Upper lobe of right lung (tissue), 1 donor: ENCODE measurements around the gene PPTC7. TPM values are rescaled to one million over a fixed set of nuclear protein-coding genes. Genes with fewer than 3 reads are reported as not detected.
"Not testable (repeated sequence)": the region's sequence is repeated elsewhere in the genome, so short reads cannot be mapped to it uniquely, and the experiment has no call there.

Experiments used
- ATAC-seq: fragments of 200-7000 bp; cut with Tn5 transposase; one replicate; pipeline ENCODE4 v1.9.1; 2020; ENCODE audit warnings: mild to moderate bottlenecking, moderate library complexity
- DNase-seq: peaks from one replicate; pipeline ENCODE4 v3.0.0-alpha.2; 2020
- H3K27ac ChIP-seq: fragments of 200-600 bp; one replicate; pipeline ENCODE4 v1.8.0; 2022
- H3K27me3 ChIP-seq: fragments of 200-600 bp; one replicate; pipeline ENCODE4 v1.8.0; 2022; ENCODE audit warnings: mild to moderate bottlenecking
- H3K36me3 ChIP-seq: fragments of 200-600 bp; one replicate; pipeline ENCODE4 v1.8.0; 2022
- H3K4me1 ChIP-seq: fragments of 200-600 bp; one replicate; pipeline ENCODE4 v1.8.0; 2022
- H3K4me3 ChIP-seq: fragments of 200-600 bp; one replicate; pipeline ENCODE4 v1.8.0; 2022; ENCODE audit warnings: mild to moderate bottlenecking
- H3K9me3 ChIP-seq: fragments of 200-600 bp; one replicate; pipeline ENCODE4 v1.8.0; 2022
- CTCF ChIP-seq: fragments of 200-600 bp; IDR thresholded peaks from one replicate; pipeline ENCODE4 v1.8.0; 2022; ENCODE audit warnings: antibody characterized with exemption
- intact Hi-C: fragments of 100-400 bp; cut with DNase I; formaldehyde crosslinking; loops from one replicate; pipeline ENCODE4 v1.11.0; 2022
- total RNA-seq: library from RNA; stranded (reverse); fragmentation: NEBNext Ultra II Directional; extraction: Animal tissue kit (Norgen Biotek cat#: 25700); gene quantifications from one replicate; pipeline ENCODE4 v1.2.1, GENCODE V29; 2021
- donor health status: DM: no; HTN: yes; CAD: no; lungs with severe emphysema.

PPTC7 gene
- total RNA-seq, 1 donor from 2014 or later: 26.4 TPM

DNA sequence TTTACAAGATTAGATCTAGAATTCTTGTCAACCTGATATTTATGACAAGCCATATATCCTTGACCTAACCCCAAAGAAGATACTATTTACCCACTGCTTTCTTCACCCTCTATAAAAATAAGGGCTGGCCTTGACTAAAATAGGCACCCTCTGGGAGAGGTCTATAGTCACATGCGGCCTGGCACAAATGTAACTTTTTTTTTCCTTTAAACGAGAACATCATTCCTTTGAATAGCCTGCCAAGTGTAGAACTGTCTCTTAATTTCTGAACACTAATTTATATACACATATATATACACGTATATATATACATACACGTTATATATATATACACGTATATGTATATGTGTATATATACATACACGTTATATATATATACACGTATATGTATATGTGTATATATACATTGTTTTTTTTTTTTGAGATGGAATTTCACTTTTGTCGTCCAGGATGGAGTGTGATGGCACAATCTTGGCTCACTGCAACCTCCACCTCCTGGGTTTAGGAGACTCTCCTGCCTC lies 18.6 kb downstream of the PPTC7 start:
- TF ChIP-seq CTCF: no peak
- Histone ChIP-seq H3K9me3 (peaks cover 3% of the 10 kb centered on the region), H3K27ac (no peak overlapping the region), H3K4me1 (peaks cover 29% of the 10 kb centered on the region), H3K27me3 (no peaks in the 10 kb centered on the region), H3K36me3 (no peaks in the 10 kb centered on the region), H3K4me3 (no peak overlapping the region)
- no peak for DNase-seq
- intact Hi-C loops: no loop called here
- ATAC-seq: no peak

DNA sequence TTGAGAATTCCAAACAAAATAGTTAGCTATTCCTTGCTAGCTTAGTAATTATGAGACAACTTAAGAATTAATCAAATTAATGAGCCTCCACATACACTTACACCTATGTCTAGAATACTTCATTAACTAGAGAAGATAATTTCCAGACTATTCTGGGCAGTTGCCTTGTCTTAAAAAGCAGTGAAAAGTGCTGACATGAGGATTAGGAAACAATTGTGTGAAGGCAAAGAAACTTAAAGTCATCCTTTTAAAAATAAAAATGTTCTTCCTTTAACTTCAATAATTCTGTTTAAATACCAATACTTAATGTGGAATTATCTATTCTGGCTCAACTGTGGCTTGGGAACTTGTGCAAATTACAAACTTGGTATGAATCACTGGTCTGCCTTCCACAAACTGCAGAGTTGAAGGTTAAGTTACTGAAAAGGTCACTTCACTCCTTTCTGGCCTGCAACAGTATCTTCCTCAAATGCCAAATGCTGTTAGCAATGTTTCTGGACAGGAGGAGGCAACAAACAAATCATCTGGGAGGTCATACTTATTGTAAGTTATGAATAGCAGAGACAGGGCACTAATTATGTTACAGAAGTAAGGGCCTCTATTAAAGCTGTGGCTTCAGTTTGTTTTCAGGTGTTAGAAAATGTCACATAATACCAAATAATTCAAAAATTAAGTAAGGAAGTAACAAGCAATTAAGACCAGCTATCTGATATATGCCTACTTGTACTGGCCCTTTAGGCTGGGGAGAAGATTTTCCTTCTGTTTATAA lies 19.2 kb downstream of the PPTC7 start:
- no peaks in the 10 kb centered on the region for H3K27me3 ChIP-seq
- H3K4me3 ChIP-seq: no peak overlapping the region
- peaks cover 31% of the 10 kb centered on the region for H3K4me1 ChIP-seq
- no peaks in the 10 kb centered on the region for H3K36me3 ChIP-seq
- peak; percentile 52 for ATAC-seq
- TF ChIP-seq CTCF: no peak
- no peak overlapping the region for H3K27ac ChIP-seq
- H3K9me3 ChIP-seq: no peaks in the 10 kb centered on the region
- intact Hi-C loops: no loop called here
- DNase-seq: no peak

- H3K27me3 ChIP-seq, H3K27ac ChIP-seq, H3K4me3 ChIP-seq, ATAC-seq, DNase-seq, intact Hi-C loops, H3K36me3 ChIP-seq, H3K9me3 ChIP-seq: not testable (repeated sequence)
- peaks cover 35% of the 10 kb centered on the region for H3K4me1 ChIP-seq
Observed at GRCh38 chr12:110562386-110562785, 20.7 kb downstream of the PPTC7 start.

- H3K4me1 ChIP-seq: peaks cover 34% of the 10 kb centered on the region
- TF ChIP-seq CTCF: no peak
Observed at GRCh38 chr12:110561471-110562201, 21.5 kb downstream of the PPTC7 start.

GRCh38 chr12:110560946-110561345 lies 22.2 kb downstream of the PPTC7 start:
- Histone ChIP-seq H3K36me3 (no peaks in the 10 kb centered on the region), H3K27ac (no peak overlapping the region), H3K9me3 (no peaks in the 10 kb centered on the region), H3K27me3 (no peaks in the 10 kb centered on the region), H3K4me1 (peaks cover 27% of the 10 kb centered on the region), H3K4me3 (no peak overlapping the region)
- TF ChIP-seq CTCF: no peak
- ATAC-seq (no peak), DNase-seq (no peak)
- intact Hi-C loops: no loop called here

More at GRCh38 chr12:110561471-110562201, 21.5 kb downstream of the PPTC7 start:
- DNase-seq (no peak), ATAC-seq (no peak)
- Histone ChIP-seq H3K27ac (no peak overlapping the region), H3K36me3 (no peaks in the 10 kb centered on the region), H3K9me3 (no peaks in the 10 kb centered on the region), H3K27me3 (no peaks in the 10 kb centered on the region), H3K4me3 (no peak overlapping the region)
- intact Hi-C loops: no loop called here

- intact Hi-C loops: no loop called here
- no peaks in the 10 kb centered on the region for H3K36me3 ChIP-seq
Observed at GRCh38 chr12:110560048-110560447, 23.1 kb downstream of the PPTC7 start.

DNA sequence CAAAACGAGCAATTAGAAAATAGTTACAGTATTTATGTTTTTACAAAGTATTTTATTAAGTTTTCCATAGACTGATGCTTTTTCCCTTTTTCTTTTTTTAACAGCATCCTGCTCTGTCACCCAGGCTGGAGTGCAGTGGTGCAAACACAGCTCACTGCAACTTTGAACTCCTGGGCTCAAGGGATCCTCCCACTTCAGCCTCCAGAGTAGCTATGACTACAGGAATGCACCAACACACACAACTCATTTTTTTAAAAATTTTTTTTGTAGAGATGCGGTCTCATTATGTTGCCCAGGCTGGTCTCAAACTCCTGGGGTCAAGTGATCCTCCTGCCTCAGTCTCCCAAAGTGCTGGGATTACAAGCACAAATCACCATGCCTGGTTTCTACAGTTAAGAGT lies 24.2 kb downstream of the PPTC7 start:
- ATAC-seq, H3K4me3 ChIP-seq, DNase-seq, H3K36me3 ChIP-seq, H3K27ac ChIP-seq, intact Hi-C loops, H3K9me3 ChIP-seq, H3K27me3 ChIP-seq: not testable (repeated sequence)
- peaks cover 33% of the 10 kb centered on the region for H3K4me1 ChIP-seq

More at GRCh38 chr12:110560048-110560447, 23.1 kb downstream of the PPTC7 start:
- no peak overlapping the region for H3K4me3 ChIP-seq
- TF ChIP-seq CTCF: no peak
- DNase-seq: no peak
- ATAC-seq: no peak
- H3K27me3 ChIP-seq: no peaks in the 10 kb centered on the region
- no peak overlapping the region for H3K27ac ChIP-seq
- no peaks in the 10 kb centered on the region for H3K9me3 ChIP-seq
- H3K4me1 ChIP-seq: peaks cover 32% of the 10 kb centered on the region
